ENCODE results near the gene SRRM2.

The SRRM2 gene

DNA sequence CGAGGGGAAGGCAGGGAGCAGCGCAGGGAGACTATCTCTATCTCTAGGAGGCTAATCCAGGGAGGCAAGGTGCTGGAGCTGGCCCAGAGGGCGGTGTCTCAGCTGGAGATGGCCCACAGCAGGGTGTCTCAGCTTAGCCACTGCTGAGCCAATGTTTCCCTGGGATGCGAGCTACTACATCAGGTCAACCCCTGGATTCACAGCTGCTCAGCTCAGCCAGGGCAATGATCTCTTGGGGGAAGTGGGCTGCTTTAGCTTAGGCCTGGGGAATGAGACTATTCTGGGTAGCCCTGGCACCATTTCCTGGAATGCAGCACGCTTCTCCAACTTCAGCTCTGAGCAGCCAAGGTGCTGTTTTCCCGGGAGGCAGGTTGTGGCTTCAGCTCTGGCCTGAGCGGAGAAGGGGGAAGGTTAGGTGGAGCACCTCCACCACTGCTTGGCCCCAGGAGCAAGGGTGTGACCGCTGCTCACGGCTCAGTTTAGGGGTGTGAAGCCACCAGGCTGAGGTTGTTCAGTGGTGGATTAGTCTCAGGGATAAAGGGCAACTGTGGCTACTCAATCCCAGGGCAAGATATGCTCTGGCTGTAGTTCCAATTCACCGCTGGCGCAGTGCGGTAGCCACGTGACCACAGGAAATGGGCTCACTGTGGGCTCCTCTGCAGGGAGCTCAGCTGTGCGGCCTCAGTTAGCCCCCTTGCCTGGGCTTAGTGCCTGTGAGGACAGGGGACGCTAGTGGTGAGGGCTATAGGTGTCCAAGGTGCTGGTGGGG lies 59.4 kb downstream of the SRRM2 start:
- no peak for DNase-seq (ENCODE audit: extremely low spot score)
- ChIA-PET CTCF (no interaction called here), POLR2A (interaction anchor here (1.8 kb wide), 1 partner anchor 34 kb away, joined by 5 read pairs; no protein-coding TSS in a partner anchor)
- TF ChIP-seq BHLHE40 (IDR thresholded peaks at IDR 0.05; ENCODE audit: borderline replicate concordance) = no peak
- TF ChIP-seq TARDBP (IDR thresholded peaks at IDR 0.05) = no peak
- TF ChIP-seq NFRKB (IDR thresholded peaks at IDR 0.05) = no peak
- TF ChIP-seq FOXK2 (IDR thresholded peaks at IDR 0.05) = no peak
- no peak for TF ChIP-seq SUZ12 (IDR thresholded peaks at IDR 0.05)
- TF ChIP-seq ARNT (IDR thresholded peaks at IDR 0.05) = no peak
- TF ChIP-seq, protein P1, sequence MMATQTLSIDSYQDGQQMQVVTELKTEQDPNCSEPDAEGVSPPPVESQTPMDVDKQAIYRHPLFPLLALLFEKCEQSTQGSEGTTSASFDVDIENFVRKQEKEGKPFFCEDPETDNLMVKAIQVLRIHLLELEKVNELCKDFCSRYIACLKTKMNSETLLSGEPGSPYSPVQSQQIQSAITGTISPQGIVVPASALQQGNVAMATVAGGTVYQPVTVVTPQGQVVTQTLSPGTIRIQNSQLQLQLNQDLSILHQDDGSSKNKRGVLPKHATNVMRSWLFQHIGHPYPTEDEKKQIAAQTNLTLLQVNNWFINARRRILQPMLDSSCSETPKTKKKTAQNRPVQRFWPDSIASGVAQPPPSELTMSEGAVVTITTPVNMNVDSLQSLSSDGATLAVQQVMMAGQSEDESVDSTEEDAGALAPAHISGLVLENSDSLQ (IDR thresholded peaks at IDR 0.05) = no peak
- no peak for TF ChIP-seq ZNF384 (IDR thresholded peaks at IDR 0.05)

DNA sequence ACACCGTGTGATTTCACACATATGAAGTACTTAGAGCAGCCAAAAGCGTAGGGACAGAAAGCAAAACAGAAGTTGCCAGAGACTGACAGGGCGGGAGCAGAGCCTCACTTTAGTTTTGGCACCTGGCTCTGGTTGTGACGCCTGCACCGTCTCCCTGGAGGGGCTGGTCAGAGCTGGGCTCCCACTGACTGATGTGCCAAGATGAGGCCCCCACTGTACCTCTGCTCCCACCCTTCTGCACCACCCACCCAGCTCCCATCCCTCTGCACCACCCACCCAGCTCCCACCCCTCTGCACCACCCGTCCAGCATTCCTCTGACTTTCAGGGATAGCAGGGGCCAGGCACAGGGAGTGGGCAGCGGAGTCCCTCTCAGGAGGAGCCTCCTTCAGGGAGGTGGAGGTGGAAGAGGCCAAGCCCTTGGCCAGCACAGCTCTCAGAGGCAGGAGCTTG lies 61.4 kb downstream of the SRRM2 start:
- POLR2A ChIA-PET = no interaction called here
- TF ChIP-seq FOXK2 (IDR thresholded peaks at IDR 0.05) = no peak
- TF ChIP-seq BHLHE40 (IDR thresholded peaks at IDR 0.05; ENCODE audit: borderline replicate concordance) = no peak
- no peak for TF ChIP-seq L3MBTL2 (conservative IDR thresholded peaks at IDR 0.05)
- no peak for TF ChIP-seq ARNT (IDR thresholded peaks at IDR 0.05)
- no peak for TF ChIP-seq FOXM1 (IDR thresholded peaks at IDR 0.05; ENCODE audit: borderline replicate concordance)
- TF ChIP-seq HDGF (IDR thresholded peaks at IDR 0.05; ENCODE audit: borderline replicate concordance) = no peak
- TF ChIP-seq TARDBP (IDR thresholded peaks at IDR 0.05) = no peak
- TF ChIP-seq NFRKB (IDR thresholded peaks at IDR 0.05) = no peak
- no peak for TF ChIP-seq SP1 (IDR thresholded peaks at IDR 0.05)
- TF ChIP-seq, protein P1 (IDR thresholded peaks at IDR 0.05) = no peak
- no peak for TF ChIP-seq ZNF384 (IDR thresholded peaks at IDR 0.05)
- TF ChIP-seq ELF4 (IDR thresholded peaks at IDR 0.05) = no peak
- TF ChIP-seq CTBP1 (IDR thresholded peaks at IDR 0.05; ENCODE audit: borderline replicate concordance) = no peak
- no peak for TF ChIP-seq SUZ12 (IDR thresholded peaks at IDR 0.05)
- TF ChIP-seq LEF1 (IDR thresholded peaks at IDR 0.05; ENCODE audit: borderline replicate concordance) = no peak
- TF ChIP-seq FOXA1 (IDR thresholded peaks at IDR 0.05) = no peak
- DNase-seq (ENCODE audit: extremely low spot score) = no peak
- CTCF ChIA-PET = no interaction called here

DNA sequence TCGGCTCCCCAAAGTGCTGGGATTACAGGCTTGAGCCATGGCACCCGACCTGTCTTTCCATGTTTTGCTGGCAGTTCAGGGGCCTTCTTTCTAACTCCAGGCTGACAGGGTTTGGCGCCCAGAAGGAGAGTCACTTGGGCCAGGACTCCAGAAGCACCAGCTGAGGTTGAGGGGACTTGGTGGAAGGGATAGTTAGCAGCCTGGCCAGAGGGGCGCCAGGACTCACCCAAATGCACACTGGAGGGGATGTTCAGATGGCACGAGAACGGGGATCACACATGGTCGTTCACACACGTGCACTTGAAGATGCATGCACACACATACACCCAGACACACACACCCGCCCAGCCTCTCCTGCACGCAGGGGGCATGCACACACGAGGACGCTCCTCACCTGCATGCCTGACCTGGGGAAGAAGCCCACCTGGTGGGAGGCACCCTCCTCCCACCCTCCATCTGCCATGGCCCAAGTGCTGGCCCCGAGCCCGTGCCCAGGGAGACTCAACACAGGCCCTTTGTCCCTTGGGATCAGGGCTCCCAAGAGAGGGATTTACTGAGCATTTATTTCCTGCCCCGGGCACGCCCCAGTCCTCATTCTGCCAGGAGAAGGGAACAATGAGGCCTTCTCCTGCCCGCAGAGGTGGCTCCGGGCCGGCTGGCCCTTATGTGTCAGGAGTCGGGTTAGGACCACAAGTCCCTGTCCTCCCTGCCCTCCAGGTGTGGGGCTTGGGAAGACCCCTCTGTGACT lies 62.3 kb downstream of the SRRM2 start:
- TF ChIP-seq ELF4 (IDR thresholded peaks at IDR 0.05) (no peak), SUZ12 (IDR thresholded peaks at IDR 0.05) (no peak)
- ChIA-PET CTCF (no interaction called here), POLR2A (no interaction called here)
- no peak for DNase-seq (ENCODE audit: extremely low spot score)

DNA sequence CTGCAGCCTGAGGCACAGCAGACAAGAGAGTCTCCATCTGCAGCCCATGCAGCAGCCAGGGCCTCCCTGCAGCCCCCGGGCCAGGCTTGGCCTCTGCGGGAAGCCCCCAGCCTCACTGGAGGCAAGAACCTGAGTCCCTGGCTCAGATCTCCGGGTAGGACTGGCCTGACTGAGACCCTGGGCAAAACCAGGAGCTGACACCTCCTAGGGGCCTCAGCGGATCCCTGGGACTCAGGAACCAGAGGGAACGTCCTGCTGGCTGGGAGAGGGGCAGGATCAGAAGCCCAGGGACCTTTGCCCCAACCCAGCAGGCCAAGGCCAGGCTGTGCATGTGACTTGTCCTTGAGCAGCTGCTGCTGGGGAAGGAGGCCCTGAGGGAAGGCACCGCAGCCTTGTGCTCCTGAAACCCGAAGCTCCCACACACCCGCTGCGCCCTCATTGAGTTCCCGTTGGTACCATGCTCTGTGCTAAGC lies 62.9 kb downstream of the SRRM2 start:
- no peak for DNase-seq (ENCODE audit: extremely low spot score)
- TF ChIP-seq TARDBP (IDR thresholded peaks at IDR 0.05) (no peak), FOXK2 (IDR thresholded peaks at IDR 0.05) (no peak), BHLHE40 (IDR thresholded peaks at IDR 0.05; ENCODE audit: borderline replicate concordance) (no peak), L3MBTL2 (conservative IDR thresholded peaks at IDR 0.05) (no peak), SP1 (IDR thresholded peaks at IDR 0.05) (no peak), CTBP1 (IDR thresholded peaks at IDR 0.05; ENCODE audit: borderline replicate concordance) (no peak), HDGF (IDR thresholded peaks at IDR 0.05; ENCODE audit: borderline replicate concordance) (no peak), NFRKB (IDR thresholded peaks at IDR 0.05) (no peak)
- POLR2A ChIA-PET = no interaction called here
- CTCF ChIA-PET = no interaction called here

DNA sequence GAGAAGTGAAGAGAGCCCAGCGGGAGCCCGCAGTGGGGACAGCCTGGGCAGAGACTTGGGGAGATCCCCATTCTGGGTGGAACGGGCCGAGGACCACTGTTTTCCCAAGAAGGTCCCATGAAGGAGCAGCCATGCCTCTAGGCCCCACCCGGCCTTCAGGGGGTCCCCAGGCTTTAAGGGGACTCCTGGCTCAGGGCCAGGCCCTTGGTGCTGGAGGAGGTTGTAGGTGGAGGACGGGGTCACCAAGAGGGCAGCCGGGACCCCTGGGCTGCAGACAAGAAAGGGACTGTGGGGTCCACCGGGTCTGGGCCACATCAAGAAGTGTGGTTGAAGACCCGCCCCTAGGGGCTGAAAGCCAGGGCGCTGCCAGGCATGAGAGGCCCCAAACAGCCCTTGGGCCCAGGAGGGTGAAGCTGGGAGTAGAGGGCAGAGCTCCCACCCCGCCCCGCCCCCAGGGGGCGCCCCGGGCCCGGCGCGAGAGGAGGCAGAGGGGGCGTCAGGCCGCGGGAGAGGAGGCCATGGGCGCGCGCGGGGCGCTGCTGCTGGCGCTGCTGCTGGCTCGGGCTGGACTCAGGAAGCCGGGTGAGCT lies 64.4 kb downstream of the SRRM2 start, which contains the start of gene PRSS21:
Gene PRSS21, plus strand, starts transcription at position 487 of the 589 bp plus-strand sequence. Its CDS starts 32 bp downstream, at position 519.
- no peak for TF ChIP-seq FOXK2 (IDR thresholded peaks at IDR 0.05)
- no peak for TF ChIP-seq ARNT (IDR thresholded peaks at IDR 0.05)
- TF ChIP-seq CTBP1 (IDR thresholded peaks at IDR 0.05; ENCODE audit: borderline replicate concordance) = no peak
- TF ChIP-seq L3MBTL2 (conservative IDR thresholded peaks at IDR 0.05) = no peak
- no peak for TF ChIP-seq LEF1 (IDR thresholded peaks at IDR 0.05; ENCODE audit: borderline replicate concordance)
- no peak for TF ChIP-seq ZNF384 (IDR thresholded peaks at IDR 0.05)
- TF ChIP-seq HDGF (IDR thresholded peaks at IDR 0.05; ENCODE audit: borderline replicate concordance) = no peak
- no peak for TF ChIP-seq FOXA1 (IDR thresholded peaks at IDR 0.05)
- no peak for TF ChIP-seq NFRKB (IDR thresholded peaks at IDR 0.05)
- TF ChIP-seq, protein P1 (IDR thresholded peaks at IDR 0.05) = no peak
- no peak for TF ChIP-seq SUZ12 (IDR thresholded peaks at IDR 0.05)
- TF ChIP-seq BHLHE40 (IDR thresholded peaks at IDR 0.05; ENCODE audit: borderline replicate concordance) = no peak
- no peak for TF ChIP-seq ELF4 (IDR thresholded peaks at IDR 0.05)
- no peak for TF ChIP-seq TARDBP (IDR thresholded peaks at IDR 0.05)
- TF ChIP-seq SP1 (IDR thresholded peaks at IDR 0.05) = no peak
- TF ChIP-seq FOXM1 (IDR thresholded peaks at IDR 0.05; ENCODE audit: borderline replicate concordance) = no peak
- DNase-seq (ENCODE audit: extremely low spot score) = no peak
- ChIA-PET POLR2A (no interaction called here), CTCF (no interaction called here)
